ENCODE data around the gene GPR32. TPM values are rescaled to one million over a fixed set of nuclear protein-coding genes. Genes with fewer than 3 reads are reported as not detected.

GPR32 gene
- total RNA-seq, 4 donors from 2014 or later, result not detected

DNA sequence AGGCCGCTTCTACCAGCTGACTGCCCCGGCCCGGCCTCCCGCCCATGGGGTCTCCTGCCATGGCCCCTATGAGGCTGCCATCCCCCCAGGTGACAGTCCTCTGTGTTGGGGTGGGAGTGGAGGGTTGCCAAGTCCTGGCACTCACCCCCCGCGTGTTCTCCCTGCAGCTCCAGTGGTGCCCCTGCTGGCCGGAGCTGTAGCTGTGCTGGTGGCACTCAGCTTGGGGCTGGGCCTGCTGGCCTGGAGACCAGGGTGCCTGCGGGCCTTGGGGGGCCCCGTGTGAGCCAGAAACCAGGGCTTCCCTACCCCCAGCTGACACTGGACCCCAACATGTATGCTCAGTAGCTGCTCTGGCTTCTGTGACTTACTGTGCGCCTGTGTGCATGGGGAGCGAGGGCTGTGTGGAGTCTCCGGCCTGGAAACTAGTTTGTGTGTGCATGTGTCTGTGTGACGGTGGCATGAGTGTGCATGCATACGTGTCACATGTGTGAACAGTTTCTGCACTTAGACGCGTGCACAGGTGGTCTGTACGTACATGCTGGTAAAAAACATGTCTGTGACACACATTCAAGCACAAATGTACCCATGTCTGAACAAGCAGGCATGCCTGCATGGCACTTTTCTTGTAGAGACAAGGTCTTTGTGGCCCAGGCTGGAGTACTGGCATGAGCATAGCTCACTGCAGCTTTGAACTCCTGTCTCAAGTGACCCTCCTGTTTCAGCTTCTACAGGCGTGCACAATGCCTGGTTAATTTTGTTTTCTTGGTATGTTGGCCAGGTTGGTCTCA, 24.8 kb downstream of the GPR32 start:
- no peak overlapping the region for H3K4me3 ChIP-seq
- no peak overlapping the region for H3K27ac ChIP-seq
- TF ChIP-seq EP300 (IDR thresholded peaks at IDR 0.05) (no peak), POLR2AphosphoS5 (IDR thresholded peaks at IDR 0.05) (no peak), POLR2A (IDR thresholded peaks at IDR 0.05) (no peak)
- TF ChIP-seq, protein P1, sequence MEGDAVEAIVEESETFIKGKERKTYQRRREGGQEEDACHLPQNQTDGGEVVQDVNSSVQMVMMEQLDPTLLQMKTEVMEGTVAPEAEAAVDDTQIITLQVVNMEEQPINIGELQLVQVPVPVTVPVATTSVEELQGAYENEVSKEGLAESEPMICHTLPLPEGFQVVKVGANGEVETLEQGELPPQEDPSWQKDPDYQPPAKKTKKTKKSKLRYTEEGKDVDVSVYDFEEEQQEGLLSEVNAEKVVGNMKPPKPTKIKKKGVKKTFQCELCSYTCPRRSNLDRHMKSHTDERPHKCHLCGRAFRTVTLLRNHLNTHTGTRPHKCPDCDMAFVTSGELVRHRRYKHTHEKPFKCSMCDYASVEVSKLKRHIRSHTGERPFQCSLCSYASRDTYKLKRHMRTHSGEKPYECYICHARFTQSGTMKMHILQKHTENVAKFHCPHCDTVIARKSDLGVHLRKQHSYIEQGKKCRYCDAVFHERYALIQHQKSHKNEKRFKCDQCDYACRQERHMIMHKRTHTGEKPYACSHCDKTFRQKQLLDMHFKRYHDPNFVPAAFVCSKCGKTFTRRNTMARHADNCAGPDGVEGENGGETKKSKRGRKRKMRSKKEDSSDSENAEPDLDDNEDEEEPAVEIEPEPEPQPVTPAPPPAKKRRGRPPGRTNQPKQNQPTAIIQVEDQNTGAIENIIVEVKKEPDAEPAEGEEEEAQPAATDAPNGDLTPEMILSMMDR (IDR thresholded peaks at IDR 0.05), result no peak
- H3K9me3 ChIP-seq, result no peaks in the 10 kb centered on the region
- H3K4me1 ChIP-seq, result no peaks in the 10 kb centered on the region
- no peak for ATAC-seq
- 46 to 50% methylated on average over 2 to 6 of the region's 18 CpGs for WGBS, 2 donors (ENCODE audit: low coverage in 1 of 2)
- peaks cover 35% of the 10 kb centered on the region for H3K27me3 ChIP-seq
- H3K36me3 ChIP-seq, result peaks cover 0 to 47% of the 10 kb centered on the region in 2 donors

DNA sequence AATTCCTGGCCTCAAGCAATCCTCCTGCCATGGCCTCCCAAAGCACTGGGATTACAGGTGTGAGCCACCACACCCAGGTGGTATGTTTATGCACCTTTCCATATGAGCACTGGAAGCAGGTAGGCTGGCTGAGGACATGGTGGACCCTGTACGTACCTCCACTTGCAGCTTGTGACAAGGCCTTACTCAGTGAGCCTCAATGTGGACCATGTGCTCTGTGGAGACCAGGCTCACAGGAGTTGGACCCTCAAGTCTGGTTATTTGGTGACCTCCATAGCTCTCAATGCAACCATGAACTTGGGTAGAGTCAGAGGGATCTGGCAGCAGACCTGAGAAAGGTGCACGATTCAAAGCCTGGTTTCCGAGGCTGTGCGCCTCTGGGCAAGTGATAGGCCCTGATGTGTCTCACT, 25.4 kb downstream of the GPR32 start:
- Histone ChIP-seq H3K4me3 (no peak overlapping the region), H3K36me3 (peaks cover 0 to 50% of the 10 kb centered on the region in 2 donors), H3K27ac (no peak overlapping the region), H3K4me1 (no peaks in the 10 kb centered on the region), H3K9me3 (no peaks in the 10 kb centered on the region), H3K27me3 (peaks cover 29% of the 10 kb centered on the region)
- WGBS, 2 donors (ENCODE audit: low coverage in 1 of 2), result 90 to 93% methylated on average over 2 to 3 of the region's 4 CpGs
- TF ChIP-seq POLR2A (IDR thresholded peaks at IDR 0.05) (no peak), POLR2AphosphoS5 (IDR thresholded peaks at IDR 0.05) (no peak), EP300 (IDR thresholded peaks at IDR 0.05) (no peak)
- TF ChIP-seq, protein P1 (IDR thresholded peaks at IDR 0.05), result no peak
- no peak for ATAC-seq

DNA sequence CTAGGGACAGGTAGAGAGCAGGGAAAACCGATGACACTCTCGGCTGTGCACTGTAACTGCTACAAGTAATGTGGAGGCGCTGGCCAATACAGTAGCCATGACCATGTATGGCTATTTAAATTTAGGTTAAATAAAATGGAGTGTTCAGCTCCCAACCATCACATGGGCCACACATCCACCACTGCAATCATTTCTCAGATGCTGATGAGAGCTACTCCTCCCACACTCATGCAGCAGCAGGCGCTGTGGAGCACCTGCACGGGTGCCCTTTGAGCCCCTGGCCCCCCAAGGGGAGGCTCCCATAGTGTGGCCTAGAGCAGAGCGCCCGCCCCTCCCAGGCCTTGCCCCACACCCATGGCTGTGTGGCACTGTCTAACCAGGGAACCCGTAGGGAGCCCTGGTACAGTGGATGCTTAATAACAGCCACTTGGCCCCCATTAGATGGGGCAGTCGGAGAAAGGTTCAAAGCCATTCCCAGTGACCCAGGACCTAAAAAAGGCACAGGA, 25.9 kb downstream of the GPR32 start:
- 67 to 74% methylated on average over 3 to 4 of the region's 9 CpGs for WGBS, 2 donors (ENCODE audit: low coverage in 1 of 2)
- Histone ChIP-seq H3K36me3 (peaks cover 0 to 55% of the 10 kb centered on the region in 2 donors), H3K4me1 (no peaks in the 10 kb centered on the region)

GRCh38 chr19:50796634-50797428, 26.6 kb downstream of the GPR32 start:
- no peaks in the 10 kb centered on the region for H3K9me3 ChIP-seq
- H3K27me3 ChIP-seq, result peaks cover 19% of the 10 kb centered on the region
- ATAC-seq, result no peak
- WGBS, 2 donors (ENCODE audit: low coverage in 1 of 2), result 100% methylated on average over 1 of the region's 8 CpGs; no CpG with 5 or more reads in 1 of the 2 donors
- H3K36me3 ChIP-seq, result peaks cover 0 to 62% of the 10 kb centered on the region in 2 donors
- H3K27ac ChIP-seq, result no peak overlapping the region
- TF ChIP-seq POLR2AphosphoS5 (IDR thresholded peaks at IDR 0.05) (no peak), EP300 (IDR thresholded peaks at IDR 0.05) (no peak), POLR2A (IDR thresholded peaks at IDR 0.05) (no peak)
- TF ChIP-seq, protein P1 (IDR thresholded peaks at IDR 0.05), result no peak
- H3K4me1 ChIP-seq, result peaks cover 0 to under 1% (median 0%) of the 10 kb centered on the region in 3 donors
- H3K4me3 ChIP-seq, result no peak overlapping the region

More for the DNA sequence above, 25.9 kb downstream of the GPR32 start:
- no peak for ATAC-seq
- Histone ChIP-seq H3K9me3 (no peaks in the 10 kb centered on the region), H3K27ac (no peak overlapping the region), H3K27me3 (peaks cover 26% of the 10 kb centered on the region), H3K4me3 (no peak overlapping the region)
- TF ChIP-seq POLR2AphosphoS5 (IDR thresholded peaks at IDR 0.05), result no peak
- TF ChIP-seq EP300 (IDR thresholded peaks at IDR 0.05), result no peak

DNA sequence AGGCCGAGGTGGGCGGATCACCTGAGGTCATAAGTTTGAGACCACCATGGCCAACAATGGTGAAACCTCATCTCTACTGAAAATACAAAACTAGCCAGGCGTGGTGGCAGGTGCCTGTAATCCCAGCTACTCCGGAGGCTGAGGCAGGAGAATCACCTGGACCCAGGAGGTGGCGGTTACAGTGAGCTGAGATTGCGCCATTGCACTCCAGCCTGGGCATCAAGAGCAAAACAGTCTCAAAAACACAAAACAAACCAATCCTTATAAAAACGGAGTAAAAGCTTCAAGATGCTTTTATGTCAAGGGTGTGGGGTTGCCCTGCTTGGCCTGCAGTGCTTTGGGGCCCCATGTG, 27.1 kb downstream of the GPR32 start:
- H3K4me3 ChIP-seq, result no peak overlapping the region
- no peak overlapping the region for H3K27ac ChIP-seq
- WGBS, 2 donors (ENCODE audit: low coverage in 1 of 2), result 71 to 75% methylated on average over 3 to 7 of the region's 7 CpGs
- TF ChIP-seq, protein P1 (IDR thresholded peaks at IDR 0.05), result no peak
- TF ChIP-seq EP300 (IDR thresholded peaks at IDR 0.05) (no peak), POLR2A (IDR thresholded peaks at IDR 0.05) (no peak), POLR2AphosphoS5 (IDR thresholded peaks at IDR 0.05) (no peak)
- peaks cover 13% of the 10 kb centered on the region for H3K27me3 ChIP-seq
- no peak for ATAC-seq
- no peaks in the 10 kb centered on the region for H3K9me3 ChIP-seq
- H3K36me3 ChIP-seq, result peaks cover 0 to 67% of the 10 kb centered on the region in 2 donors
- H3K4me1 ChIP-seq, result peaks cover 0 to 6% (median 0%) of the 10 kb centered on the region in 3 donors

Measured in gastroesophageal sphincter (tissue), 4 donors.